ENCODE data around the gene SH2D7. TPM values are rescaled to one million over a fixed set of nuclear protein-coding genes. Genes with fewer than 3 reads are reported as not detected.
A peak's percentile ranks its signal among the peaks of the same experiment; 100 is the strongest.

Gene SH2D7
- total RNA-seq, 1 donor from 2014 or later, result not detected

DNA sequence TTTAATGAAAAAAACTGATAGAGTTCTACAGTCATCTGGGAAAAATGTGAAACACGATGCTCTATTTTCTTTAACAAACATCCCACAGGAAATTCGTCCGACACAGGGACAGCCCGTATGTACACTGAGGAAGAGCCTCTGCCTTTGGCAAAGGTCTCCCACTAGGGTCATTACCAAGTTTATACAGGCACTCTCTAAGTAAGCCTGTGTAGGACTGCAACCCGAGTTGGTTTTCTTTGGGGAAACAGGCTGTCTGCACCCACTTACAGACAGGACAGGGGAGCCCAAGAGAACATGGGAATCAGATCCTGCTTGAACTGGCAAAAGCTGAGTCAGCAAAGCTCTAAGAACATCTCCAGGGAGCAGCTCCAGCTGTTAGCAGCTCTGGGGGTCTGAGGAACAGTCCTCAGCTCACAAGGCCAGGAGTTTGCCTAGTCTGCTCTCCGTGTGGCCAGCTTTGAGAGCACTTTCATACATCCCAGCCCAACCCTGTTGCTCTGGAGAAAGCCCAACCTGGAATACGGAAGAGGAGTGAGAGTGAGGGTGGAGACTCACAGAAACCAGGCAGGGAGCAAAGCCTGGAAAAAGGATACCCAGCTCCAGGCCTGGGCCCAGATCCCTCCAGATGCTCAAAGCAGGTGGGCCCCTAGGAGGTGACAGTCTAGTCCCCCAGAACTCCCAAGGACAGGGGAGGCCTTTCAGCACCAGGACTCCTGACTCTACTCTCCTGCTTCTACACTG lies 16.7 kb upstream of the SH2D7 start:
- H3K27ac Mint-ChIP-seq, result peak overlapping the region; percentile 70

DNA sequence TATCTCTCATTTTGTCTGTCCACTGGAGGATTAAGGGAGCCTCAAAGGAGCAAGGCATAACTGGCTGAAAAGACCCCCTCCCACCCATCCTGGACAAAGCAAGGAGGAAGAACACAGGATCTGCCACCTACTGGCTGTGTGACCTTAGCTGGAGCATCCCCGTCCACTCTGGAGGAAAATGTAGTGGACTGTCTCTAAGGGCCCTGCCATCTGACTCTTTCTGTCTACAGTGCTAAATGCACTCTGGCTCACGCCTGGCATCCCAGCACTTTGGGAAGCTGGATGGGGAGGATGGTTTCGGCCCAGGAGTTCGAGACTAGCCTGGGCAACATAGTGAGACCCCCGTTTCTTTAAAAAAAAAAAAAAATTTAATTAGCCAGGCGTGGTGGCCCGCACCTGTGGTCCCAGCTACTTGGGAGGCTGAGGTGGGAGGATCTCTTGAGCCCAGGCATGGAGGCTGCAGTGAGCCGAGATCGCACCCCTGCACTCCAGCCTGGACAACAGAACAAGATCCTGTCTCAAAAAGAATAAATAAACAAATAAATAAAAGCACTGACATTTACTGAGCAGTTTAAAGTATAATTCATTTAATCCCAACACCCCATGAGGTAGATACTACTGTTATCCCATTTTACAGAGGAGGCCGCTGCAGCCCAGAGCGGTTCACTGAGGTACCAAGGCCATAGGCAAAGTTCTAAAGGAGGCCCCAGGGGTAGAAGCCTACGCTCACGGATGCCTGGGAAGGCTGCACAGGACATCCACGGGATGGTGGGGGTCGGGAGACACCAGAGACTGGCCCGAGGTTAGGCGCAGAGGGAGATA lies 15.9 kb upstream of the SH2D7 start:
- Mint-ChIP-seq H3K4me1 (ENCODE audit: unreplicated experiment) (peaks cover 21% of the 10 kb centered on the region), H3K9me3 (no peaks in the 10 kb centered on the region), H3K4me3 (peak overlapping the region; percentile 98)

More for the DNA sequence above, 16.7 kb upstream of the SH2D7 start:
- Mint-ChIP-seq H3K9me3 (no peaks in the 10 kb centered on the region), H3K27me3 (no peaks in the 10 kb centered on the region), H3K4me3 (peak overlapping the region; percentile 85), H3K36me3 (no peaks in the 10 kb centered on the region), H3K4me1 (ENCODE audit: unreplicated experiment) (peaks cover 21% of the 10 kb centered on the region)
- TF ChIP-seq, protein P1, sequence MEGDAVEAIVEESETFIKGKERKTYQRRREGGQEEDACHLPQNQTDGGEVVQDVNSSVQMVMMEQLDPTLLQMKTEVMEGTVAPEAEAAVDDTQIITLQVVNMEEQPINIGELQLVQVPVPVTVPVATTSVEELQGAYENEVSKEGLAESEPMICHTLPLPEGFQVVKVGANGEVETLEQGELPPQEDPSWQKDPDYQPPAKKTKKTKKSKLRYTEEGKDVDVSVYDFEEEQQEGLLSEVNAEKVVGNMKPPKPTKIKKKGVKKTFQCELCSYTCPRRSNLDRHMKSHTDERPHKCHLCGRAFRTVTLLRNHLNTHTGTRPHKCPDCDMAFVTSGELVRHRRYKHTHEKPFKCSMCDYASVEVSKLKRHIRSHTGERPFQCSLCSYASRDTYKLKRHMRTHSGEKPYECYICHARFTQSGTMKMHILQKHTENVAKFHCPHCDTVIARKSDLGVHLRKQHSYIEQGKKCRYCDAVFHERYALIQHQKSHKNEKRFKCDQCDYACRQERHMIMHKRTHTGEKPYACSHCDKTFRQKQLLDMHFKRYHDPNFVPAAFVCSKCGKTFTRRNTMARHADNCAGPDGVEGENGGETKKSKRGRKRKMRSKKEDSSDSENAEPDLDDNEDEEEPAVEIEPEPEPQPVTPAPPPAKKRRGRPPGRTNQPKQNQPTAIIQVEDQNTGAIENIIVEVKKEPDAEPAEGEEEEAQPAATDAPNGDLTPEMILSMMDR (conservative IDR thresholded peaks at IDR 0.05), result no peak
- DNase-seq (ENCODE audit: extremely low spot score, unreplicated experiment), result no peak

DNA sequence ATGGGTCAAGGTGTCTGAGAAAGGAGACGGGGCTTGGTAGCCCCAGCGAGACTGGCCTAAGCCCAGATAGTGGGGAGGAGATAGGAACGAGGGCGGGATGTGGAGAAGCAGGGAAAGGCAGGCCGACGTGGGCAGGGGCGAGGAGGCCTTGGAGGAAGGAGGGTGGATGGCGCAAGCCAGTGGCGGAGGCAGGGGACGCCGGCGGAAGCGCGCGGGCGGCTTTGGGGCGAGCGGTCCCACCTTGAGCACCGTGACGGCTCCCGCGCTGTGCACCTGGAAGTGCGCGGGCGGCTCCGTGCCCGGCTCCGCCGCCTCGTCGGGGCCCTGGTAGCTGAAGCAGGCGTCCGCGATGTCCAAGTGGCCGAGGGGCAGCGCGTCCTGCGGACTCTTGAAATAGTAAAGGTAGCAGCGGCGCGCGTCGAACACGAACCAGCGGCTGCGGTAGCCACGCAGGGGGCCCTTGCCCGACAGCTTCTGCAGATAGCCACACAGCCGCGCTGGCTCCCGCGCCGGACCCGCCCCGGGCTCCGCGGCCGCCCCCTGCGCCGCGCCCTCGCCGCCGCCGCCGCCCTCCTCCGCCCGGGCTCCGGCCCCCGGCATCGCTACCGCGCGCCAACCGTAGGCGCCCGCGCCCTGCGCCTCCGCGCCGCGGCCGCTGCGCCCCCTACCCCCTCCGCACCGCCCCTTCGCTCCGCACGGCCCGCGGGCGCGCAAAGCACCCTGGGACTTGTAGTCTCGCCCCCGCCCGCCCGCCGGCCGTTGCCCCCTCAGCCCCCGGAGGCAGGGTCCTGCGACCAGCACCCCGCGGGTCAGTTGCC lies 15.1 kb upstream of the SH2D7 start, which contains the start of gene TBC1D2B:
Gene TBC1D2B (minus strand): TSS at position 659 of the 818 bp plus-strand sequence. CDS start 59 bp downstream, at position 600.
- DNase-seq (ENCODE audit: extremely low spot score, unreplicated experiment), result peak; percentile 76
- no peaks in the 10 kb centered on the region for H3K36me3 Mint-ChIP-seq
- peaks cover 17% of the 10 kb centered on the region for H3K4me1 Mint-ChIP-seq (ENCODE audit: unreplicated experiment)
- peak within 1 kb of the TSS; percentile 85 for H3K27ac Mint-ChIP-seq
- peak within 1 kb of the TSS; percentile 98 for H3K4me3 Mint-ChIP-seq
- no peaks in the 10 kb centered on the region for H3K27me3 Mint-ChIP-seq
- no peaks in the 10 kb centered on the region for H3K9me3 Mint-ChIP-seq
- TF ChIP-seq, protein P1 (conservative IDR thresholded peaks at IDR 0.05), result no peak

More for the DNA sequence above, 15.9 kb upstream of the SH2D7 start:
- DNase-seq (ENCODE audit: extremely low spot score, unreplicated experiment), result no peak
- H3K27ac Mint-ChIP-seq, result peak overlapping the region; percentile 85
- H3K36me3 Mint-ChIP-seq, result no peaks in the 10 kb centered on the region
- no peaks in the 10 kb centered on the region for H3K27me3 Mint-ChIP-seq
- TF ChIP-seq, protein P1 (conservative IDR thresholded peaks at IDR 0.05), result no peak

DNA sequence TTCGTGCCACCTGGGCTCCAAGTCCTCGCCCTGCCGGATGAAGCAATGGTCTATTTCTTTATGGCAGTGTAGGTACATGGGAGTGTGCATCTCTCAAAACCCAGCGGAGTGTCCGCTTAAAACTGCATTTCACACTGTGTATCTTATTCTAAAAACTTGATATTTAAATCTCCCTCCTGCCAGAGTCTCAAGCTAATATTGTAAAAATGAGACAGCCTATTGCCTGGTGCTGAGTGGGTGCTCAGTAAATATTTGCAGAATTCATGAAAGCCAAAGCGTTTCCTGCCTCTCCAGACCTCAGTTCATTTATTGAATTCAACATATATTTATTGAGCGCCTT lies 14.5 kb upstream of the SH2D7 start:
- Mint-ChIP-seq H3K9me3 (no peaks in the 10 kb centered on the region), H3K27ac (peak overlapping the region; percentile 40), H3K4me3 (peak overlapping the region; percentile 81), H3K4me1 (ENCODE audit: unreplicated experiment) (peaks cover 11% of the 10 kb centered on the region), H3K27me3 (no peaks in the 10 kb centered on the region), H3K36me3 (no peaks in the 10 kb centered on the region)
- DNase-seq (ENCODE audit: extremely low spot score, unreplicated experiment), result no peak
- TF ChIP-seq, protein P1 (conservative IDR thresholded peaks at IDR 0.05), result no peak
